Esophagus mucosa (tissue), 1 donor: ENCODE results near the gene MYL6. TPM values are rescaled to one million over a fixed set of nuclear protein-coding genes. Genes with fewer than 3 reads are reported as not detected.
"Not testable (repeated sequence)": the region's sequence is repeated elsewhere in the genome, so short reads cannot be mapped to it uniquely, and the experiment has no call there.

Experiments used
- ATAC-seq: fragments of 200-7000 bp; cut with Tn5 transposase; one replicate; pipeline ENCODE4 v1.9.1; 2020
- total RNA-seq: library from RNA; stranded (reverse); gene quantifications from one replicate; pipeline ENCODE4 v1.2.4, GENCODE V29; 2023
- donor health status: DM: yes; HTN: yes; CAD: no.

Gene MYL6
- total RNA-seq, 1 donor from 2014 or later, result 1,179 TPM

DNA sequence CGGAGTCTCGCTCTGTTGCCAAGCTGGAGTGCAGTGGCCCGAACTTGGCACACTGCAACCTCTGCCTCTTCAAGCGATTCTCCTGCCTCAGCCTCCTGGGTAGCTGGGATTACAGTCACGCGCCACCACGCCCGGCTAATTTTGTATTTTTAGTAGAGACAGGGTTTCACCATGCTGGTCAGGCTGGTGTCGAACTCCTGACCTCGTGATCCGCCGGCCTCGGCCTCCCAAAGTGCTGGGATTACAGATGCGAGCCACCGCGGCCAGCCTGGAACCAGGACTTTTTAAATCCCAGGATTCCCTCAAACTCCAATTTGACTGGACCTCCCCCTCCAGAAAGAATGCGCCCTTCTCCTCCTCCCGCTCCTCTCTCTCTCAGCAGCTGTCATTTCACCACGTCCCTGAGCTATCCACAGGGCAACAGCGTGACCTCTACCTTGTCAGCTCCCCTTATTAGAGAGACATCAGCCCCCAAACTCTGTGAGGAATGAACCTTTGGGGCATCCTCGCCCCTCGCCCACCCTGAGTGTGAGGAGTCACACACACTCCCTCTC lies 28.1 kb upstream of the MYL6 start:
- ATAC-seq, result no peak

DNA sequence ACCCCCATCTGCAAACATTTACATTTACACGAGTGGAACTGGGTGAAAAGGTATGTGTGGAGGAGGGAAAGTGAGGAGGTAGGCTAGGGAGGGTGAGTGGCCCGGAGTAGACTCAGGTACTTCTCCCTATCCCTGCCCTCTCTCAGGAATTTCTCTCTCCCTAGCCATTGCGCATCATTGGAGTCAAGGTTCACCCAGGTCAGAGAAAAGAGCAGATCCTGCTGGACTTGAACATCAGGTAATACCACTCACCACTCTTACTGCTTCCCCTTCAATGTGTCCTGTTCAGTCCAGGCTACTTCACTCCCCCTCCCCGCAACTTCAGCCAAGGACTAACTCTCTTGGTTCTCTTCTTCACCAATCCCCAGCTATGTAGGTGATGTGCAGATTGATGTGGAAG lies 27.3 kb upstream of the MYL6 start:
- no peak for ATAC-seq

DNA sequence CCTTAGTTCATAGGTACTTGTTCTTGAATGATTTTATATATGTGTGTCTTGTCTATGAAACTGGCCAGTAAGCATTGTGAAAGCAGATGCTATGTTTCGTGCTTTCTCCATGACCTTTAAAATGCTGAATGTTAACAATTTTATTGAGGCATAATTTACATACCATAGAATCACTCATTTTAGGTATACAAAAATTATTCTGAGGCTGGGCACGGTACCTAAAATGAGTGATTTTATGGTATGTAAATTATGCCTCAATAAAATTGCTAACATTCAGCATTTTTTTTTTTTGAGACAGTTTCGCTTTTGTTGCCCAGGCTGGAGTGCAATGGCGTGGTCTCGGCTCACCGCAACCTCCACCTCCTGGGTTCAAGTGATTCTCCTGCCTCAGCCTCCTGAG lies 23.3 kb upstream of the MYL6 start:
- no peak for ATAC-seq

GRCh38 chr12:56137853-56138571 lies 20.1 kb upstream of the MYL6 start:
- no peak for ATAC-seq

DNA sequence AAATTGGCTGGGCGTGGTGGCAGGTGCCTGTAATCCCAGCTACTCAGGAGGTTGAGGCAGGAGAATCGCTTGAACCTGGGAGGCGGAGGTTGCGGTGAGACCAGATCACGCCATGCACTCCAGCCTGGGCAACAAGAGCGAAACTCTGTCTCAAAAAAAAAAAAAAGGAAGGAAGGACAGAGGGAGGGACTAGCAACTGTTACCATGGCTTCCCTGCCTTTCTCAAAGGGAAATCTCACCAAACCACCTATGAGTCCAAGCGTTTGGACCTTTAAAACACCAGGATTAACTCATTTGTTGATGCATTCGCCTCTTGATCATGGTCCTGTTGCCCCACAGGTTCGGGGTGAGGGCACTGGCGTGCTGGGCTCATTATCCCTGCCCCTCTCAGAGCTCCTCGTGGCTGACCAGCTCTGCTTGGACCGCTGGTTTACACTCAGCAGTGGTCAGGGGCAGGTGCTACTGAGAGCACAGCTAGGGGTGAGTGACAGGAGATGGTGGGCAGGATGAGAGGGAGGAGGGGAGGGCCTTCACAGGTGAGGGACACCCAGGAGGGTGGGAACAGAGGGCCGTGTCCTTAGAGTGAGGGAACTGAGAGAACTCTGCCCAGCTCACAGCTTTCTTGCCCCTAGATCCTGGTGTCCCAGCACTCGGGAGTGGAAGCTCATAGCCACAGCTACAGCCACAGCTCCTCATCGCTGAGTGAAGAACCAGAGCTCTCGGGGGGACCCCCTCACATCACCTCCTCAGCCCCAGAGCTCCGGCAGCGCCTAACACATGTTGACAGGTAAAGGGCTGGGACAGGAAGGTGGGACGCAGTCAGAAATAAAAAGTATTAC lies 16.0 kb upstream of the MYL6 start:
- no peak for ATAC-seq

DNA sequence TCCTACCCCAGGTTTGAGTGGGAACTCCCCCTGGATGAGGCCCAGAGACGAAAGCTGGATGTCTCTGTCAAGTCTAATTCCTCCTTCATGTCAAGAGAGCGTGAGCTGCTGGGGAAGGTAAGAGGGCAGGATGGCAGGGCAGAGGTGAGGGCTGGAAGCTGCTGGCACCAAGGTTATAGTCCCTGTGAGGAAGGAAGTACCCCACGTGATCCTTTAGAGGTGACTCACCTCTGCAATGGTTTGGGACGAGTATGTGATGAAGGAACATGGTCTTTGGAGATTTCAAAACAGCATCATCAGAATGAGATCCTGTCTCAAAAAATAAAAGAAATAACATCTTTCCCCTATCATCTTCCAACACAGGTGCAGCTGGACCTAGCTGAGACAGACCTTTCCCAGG lies 14.9 kb upstream of the MYL6 start:
- ATAC-seq, result peak; percentile 45

- peak; percentile 33 for ATAC-seq
Measured at GRCh38 chr12:56143870-56144269, 14.3 kb upstream of the MYL6 start.

DNA sequence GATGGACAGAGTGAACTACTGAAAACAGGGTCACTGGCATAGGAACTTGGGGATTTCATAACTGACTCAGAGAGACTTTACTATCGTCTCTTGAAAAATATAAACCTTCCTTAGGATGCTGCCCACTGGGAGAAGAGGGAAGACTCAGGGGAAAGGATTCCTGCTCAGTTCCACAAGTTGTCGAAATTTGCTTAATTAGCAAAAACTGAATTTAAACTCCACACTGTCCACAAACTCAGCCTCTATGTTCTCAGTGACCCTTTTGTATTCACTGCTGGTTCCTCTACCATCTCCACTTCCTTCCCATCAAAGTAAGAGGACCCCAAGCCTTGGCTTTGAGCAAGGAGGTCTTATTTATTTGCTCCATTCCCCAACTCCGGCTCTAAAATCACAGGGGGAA lies 12.9 kb upstream of the MYL6 start:
- ATAC-seq, result no peak

- ATAC-seq, result no peak
Measured at GRCh38 chr12:56146492-56147460, 11.4 kb upstream of the MYL6 start.

DNA sequence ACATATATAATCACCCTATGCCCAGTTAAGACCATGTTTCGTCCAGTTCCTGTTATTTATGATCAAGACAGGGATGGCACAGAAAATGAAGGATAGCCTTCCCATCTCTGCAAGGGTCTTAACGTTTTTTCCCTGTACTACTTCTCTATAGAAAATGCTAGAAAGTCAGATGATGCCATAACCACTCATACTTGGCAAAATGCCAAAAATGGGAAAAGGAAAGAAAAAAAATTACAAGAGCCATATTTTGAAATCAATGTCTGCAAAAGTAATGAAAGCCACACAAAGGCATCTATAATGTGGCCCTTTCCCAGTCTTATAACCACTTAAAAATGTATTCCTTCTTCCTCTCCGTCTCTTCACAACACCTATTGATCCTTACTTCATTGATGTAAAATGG lies 7.6 kb upstream of the MYL6 start:
- ATAC-seq, result no peak

DNA sequence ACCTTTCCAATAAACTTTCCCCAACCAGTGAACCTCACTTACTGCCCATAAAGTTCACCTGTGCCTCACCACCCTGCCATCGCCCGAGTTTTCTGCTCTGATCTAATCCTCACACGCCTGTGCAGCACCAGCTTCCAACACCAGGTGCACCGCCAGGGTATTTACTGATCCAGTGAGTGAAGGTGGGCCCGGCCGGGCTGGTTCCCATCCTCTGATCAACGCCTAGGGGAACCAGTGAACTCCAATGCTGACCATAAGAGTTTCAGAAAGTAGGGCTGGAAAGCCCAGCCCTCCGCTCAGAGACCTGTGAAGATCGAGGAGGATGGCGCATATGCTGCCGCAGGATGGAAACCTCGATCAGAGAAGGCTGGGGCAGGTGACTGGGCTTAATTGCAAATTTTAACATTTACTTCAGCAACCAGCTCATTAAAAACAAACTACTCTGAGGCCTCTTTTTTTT lies 6.5 kb upstream of the MYL6 start:
- ATAC-seq, result peak; percentile 73

DNA sequence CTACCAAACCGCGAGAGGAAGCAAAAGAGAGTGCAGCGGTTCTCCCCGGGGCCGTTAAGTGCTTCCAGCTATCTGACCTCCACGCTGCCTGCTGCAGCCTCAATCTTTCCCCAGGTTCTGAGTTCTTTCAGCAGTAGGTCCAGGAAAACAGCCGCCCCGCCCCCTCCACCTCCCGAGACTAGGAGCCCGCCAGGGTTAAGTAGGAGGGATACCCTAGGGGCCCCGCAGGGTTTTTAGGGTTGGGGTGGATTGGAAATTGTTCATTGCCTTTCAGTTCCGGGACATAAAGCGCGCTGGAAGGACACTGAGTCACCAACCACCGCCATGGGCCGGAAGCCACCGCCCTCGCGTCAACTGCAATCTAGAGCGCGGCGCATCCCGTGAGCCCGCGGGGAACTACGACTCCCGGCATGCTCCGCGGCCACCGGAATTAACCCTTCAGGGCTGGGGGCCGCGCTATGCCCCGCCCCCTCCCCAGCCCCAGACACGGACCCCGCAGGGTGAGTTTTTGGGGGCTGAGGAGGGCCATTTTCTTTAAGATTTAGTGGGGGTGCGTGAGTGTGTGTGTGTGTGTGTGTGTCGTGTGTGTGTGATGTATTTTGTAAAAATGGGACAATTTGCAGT lies 5.9 kb upstream of the MYL6 start, which contains the start of gene MYL6B:
MYL6B (plus strand) TSS at position 456 of the 624 bp plus-strand sequence. CDS start 1,332 bp downstream, outside the sequence.
- ATAC-seq, result peak; percentile 92

DNA sequence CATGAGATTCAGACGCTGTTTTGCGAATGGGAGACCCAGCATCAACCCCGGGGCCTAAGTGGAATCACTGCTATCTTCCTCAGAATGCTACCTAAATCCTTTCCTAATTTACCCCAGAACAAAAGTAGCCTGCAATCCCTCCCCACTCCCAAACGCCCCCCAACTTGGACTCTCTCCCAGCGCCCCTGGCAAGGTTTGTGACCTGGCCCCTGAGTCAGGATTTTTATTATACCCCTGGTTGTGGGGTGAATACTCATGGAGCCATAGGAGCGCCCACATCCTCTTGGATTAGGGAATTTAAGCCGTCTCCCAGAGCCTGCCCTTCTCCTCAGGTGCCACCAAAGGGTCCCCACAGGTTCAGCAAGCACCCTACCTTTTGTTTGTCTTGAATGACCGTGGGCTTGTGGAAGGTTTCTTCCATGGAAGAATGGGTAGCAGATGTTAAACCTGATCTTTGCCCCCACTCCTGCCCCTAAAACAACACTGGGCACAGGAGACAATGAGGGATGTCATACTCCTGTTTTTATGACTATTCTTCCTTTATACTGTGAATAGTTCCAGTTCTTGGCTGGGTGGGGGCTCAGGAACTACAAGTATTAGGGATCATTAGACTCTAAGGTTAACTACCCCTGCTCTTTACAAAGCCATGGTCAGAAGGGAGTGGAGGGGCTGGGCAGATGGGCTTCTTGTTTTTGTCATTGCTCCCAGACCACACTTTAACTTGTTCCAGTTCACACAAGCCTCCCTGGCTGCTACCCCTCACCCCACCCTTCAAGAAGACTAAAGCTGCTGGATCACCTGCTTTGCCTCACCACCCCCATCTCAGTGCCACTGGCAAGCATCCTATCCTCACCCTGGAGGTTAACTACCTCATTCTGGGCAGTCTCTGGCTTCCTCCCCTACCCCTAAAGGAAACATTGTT lies 5.1 kb upstream of the MYL6 start:
- ATAC-seq, result no peak

DNA sequence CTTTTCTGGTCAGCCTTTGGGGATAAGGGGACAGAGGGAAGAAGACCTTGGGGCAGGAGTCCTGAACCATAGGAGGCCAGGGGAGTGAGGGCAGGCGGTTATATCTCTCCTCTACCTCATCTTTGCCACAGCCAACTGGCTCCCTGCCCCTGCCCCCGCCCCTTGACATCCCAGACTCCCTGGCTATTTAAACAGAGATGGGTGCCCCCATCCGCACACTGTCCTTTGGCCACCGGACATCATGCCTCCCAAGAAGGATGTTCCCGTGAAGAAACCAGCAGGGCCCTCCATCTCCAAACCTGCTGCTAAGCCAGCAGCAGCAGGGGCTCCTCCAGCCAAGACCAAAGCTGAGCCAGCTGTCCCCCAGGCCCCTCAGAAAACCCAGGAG lies 4.5 kb upstream of the MYL6 start:
- ATAC-seq, result no peak

DNA sequence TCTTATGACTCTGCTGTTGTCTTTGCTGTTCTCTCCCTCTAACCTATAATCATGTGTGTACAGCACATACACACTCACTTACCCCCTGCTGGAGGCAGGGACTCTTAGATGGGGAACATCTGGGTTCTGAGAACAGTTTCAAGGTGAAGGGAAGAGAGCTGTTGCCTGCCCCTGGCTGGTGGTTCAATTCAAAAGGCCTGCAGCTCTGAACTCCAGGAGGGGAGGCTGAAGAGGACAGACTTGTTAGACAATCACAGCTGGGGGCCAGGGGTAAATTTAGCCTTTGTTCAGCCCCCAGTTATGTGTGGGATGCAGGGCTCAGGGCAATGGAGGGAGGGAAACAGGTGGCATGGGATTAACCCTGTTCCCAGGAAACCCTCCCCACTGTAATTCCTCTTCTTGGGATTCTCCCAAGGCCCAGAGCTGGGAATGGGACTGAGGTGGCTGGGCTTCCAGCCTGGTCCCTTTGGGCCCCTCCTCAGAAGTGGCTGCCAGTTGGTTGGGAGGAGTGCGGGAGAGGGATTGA lies 3.9 kb upstream of the MYL6 start:
- no peak for ATAC-seq

- no peak for ATAC-seq
Measured at GRCh38 chr12:56154818-56155217, 3.3 kb upstream of the MYL6 start.

- no peak for ATAC-seq
Measured at GRCh38 chr12:56155256-56155845, 2.8 kb upstream of the MYL6 start.

DNA sequence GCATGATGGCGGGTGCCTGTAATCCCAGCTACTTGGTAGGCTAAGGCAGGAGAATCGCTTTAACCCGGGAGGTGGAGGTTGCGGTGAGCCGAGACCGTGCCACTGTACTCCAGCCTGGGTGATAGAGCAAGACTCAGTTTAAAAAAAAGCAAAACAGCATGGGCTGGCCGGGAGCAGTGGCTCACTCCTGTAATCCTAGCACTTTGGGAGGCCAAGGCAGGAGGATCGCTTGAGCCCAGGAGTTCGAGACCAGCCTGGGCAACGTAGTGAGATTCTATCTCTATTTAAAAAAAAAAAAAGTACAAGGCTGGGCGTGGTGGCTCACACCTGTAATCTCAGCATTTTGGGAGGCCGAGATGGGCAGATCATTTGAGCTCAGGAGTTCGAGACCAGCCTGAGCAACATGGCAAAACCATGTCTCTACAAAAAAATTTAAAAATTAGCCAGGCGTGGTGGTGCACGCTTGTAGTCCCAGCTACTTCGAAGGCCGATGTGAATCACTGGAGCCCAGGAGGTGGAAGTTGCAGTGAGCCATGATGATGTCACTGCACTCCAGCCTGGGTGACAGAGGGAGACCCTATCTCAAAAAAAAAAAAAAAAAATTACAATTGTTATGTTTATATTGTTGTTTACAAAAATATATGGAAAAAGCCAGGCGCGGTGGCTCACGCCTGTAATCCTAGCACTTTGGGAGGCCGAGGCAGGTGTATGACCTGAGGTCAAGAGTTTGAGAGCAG lies 1.5 kb upstream of the MYL6 start:
- ATAC-seq, result not testable (repeated sequence)
